Smooth muscle cell of the coronary artery (primary cell): ENCODE results near the gene ATP12A. TPM values are rescaled to one million over a fixed set of nuclear protein-coding genes. Genes with fewer than 3 reads are reported as not detected.

Source experiments
- total RNA-seq: library from RNA; depleted of rRNA; stranded (reverse); fragments of >200 nt; gene quantifications from 2 replicates; pipeline ENCODE4 v1.2.3, GENCODE V29; 2014; ENCODE audit warnings: low replicate concordance

ATP12A gene
- total RNA-seq: not detected in 2 replicates

GRCh38 chr13:24680258-24680920, at the start of gene ATP12A:
Gene ATP12A (plus strand): TSS chr13:24680408. CDS start chr13:24680744, 336 bp downstream.

Other genes with a start within 250 kb of the ATP12A start
- gene PARP4, start 167.6 kb upstream of the ATP12A start, total RNA-seq: 21.3 and 24.4 TPM in 2 replicates
- gene RNF17, start 83.8 kb downstream of the ATP12A start, total RNA-seq: 0.30 TPM in 1 of 2 replicates, not detected in the other